Retina (tissue), 1 donor: ENCODE results near the gene GID4.
A peak's percentile ranks its signal among the peaks of the same experiment; 100 is the strongest.

Source experiments
- DNase-seq: peaks from one replicate; pipeline ENCODE4 v3.0.0-alpha.2; 2016

Gene GID4

DNA sequence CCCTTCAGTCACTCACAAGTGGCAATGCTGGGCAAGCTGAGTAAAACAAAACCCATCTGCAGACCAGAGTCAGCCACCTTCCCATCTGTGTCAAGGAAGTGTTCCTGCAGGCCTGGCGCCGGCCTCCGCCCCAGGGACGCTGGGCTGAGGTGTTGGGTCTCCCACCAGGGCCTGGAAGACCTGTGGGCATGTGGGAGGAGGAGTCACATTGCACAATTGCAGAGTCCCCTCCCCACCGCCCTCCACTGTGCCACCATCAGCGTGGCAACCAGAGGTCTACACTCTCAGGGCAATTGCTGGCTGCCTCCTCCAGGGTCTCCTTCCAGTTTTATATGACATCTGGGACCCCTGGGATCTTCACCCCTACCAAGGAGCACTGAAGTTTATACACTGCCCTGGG lies 66.4 kb downstream of the GID4 start:
- no peak for DNase-seq

- DNase-seq, result no peak
These were observed 67.0 kb downstream of the GID4 start for GRCh38 chr17:18106211-18106610.

DNA sequence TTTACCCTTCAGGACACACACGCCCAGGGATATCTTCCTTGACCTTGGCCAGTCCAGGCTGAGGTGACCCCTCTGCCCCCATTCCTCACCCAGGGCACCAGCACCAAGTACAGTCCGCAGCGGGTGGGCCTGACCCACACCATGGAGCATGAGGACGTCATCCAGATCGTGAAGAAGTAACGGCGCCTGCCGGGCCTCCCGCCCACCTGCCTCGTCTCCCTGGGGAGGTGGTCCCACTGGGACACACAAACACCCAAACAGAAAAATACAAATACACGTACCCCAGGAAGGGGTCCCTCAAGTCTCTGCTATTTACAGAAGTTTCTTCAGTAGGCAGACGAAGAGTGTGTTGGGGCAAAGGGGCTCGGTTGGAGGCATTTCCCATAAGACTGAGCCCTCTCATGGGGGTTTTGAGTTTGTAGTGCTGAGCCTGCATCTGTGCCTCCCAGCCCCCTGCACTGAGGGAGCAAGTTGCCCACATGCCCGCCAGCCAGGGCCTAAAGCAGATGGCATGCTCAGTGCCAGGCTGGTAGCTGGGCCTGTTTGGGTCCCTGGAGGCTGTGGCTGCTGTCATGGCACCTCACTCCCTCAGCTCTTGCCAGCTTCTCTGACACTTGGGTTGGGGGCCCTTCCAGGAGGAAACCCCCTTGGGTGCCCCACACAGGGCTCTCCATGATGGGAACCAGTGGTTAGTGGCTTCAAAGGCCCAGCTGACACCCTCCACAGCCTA lies 68.0 kb downstream of the GID4 start:
- DNase-seq, result no peak

DNA sequence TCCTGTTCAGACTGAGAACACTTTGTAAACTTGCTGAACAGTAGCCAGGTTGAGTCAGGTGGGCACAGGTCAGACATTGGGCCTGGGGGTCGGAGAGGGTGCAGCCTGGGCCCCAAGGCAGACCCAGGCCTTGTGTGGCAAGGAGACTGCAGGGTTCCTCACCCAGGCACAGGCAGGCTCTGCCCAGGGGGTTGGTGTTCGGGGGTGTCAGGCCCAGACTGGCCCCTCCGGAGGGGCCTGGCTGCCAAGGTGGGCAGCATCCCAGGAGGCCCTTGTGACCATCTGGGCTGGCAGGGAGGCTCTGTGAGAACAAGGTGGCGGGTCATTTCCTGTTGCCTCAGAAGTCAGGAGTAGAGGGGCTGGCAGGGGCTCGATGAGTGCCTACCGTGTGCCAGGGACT lies 68.8 kb downstream of the GID4 start:
- DNase-seq, result no peak

- peak; percentile 45 for DNase-seq
These were observed 69.4 kb downstream of the GID4 start, which contains the start of gene MYO15A for GRCh38 chr17:18108401-18109312. Gene MYO15A, plus strand, starts transcription at chr17:18108756. Its CDS starts 10,045 bp downstream, at chr17:18118801.

- no peak for DNase-seq
These were observed 70.8 kb downstream of the GID4 start for GRCh38 chr17:18109935-18110485.

DNA sequence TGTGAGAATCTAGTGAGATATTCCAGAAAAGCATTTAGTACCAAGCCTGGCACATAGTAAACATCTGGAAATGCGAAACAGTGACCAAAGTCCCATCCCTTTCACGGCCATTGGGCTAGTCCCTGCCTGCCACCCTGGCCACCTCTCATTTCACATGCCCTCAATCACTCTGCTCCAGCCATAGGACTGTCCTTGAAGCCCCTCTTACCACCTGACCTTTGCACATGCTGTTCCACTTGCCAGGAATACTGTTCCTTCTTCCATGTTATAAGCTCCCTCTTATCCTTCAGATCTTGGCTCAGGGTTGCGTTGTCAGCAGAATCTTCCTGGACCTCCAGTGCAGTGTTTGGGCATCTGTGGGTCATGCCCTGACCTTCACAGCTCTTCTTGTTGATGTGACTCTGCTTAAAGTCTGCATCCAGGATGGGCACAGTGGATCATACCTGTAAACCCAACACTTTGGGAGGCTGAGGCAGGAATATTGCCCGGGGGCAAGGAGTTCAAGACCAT lies 71.5 kb downstream of the GID4 start:
- no peak for DNase-seq

- no peak for DNase-seq
These were observed 72.2 kb downstream of the GID4 start for GRCh38 chr17:18111330-18111971.

DNA sequence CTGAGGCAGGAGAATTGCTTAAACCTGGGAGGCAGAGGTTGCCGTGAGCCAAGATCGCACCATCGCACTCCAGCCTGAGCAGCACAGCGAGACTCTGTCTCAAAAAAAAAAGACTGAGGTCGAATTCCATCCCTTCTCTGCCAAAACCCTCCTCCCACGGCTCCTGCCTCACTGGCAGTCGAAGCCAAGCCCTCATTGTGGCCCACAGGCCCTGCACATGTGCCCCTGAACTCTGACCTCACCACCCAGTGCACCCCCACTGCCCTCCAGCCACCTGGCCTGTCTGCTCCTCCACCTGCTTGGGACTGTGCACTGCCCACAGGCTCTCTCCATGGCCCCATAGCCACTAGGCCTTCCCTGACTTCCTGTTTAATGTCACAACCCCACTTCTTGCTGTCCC lies 76.3 kb downstream of the GID4 start:
- DNase-seq, result no peak

DNA sequence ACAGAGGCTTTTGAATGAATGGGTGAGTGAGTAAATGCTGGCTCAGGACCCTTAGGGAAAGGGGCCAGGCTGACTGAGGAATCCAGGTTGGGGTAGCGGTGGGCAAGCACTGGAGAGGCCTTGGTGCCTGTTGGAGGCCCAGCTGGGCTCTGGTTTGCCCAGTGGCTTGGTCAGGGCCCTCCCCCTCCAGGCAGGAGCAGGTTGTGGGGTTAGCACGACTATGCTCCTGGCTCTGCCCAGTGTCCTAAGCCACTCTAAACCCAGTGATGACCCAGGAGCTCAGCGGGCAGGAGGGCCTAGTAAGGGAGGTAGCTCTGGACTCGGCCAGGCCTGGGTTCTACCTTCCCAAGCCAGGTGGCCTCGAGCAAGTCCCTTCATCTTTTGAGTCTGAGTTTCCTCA lies 76.9 kb downstream of the GID4 start:
- DNase-seq, result no peak

DNA sequence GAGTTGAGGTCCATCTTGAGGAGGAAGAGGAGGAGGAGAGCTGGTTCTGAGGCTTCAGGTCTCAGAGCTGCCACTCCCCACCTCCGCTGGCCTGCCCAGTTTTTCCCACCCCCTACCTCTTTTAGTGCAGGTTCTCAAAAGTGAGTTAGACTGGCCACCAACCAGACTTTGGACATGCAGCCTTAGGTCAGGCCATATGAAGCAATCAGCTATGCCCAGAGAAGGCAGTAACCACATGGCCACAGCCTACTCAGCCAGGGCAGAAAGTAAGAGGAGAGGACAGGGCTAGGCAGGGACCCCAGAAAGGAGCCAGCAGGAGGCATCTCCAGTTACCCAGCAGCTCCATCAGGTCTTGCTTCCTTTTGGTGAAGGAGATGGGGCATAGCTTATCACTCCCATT lies 78.3 kb downstream of the GID4 start:
- no peak for DNase-seq
